HG02759 (cell line): ENCODE measurements around the gene BMP2K.
"Not testable (repeated sequence)": the region's sequence is repeated elsewhere in the genome, so short reads cannot be mapped to it uniquely, and the experiment has no call there.

Source experiments
- ATAC-seq: cut with Tn5 transposase; IDR thresholded peaks from one replicate; pipeline ENCODE4 v1.9.1; 2021; ENCODE audit warnings: mild to moderate bottlenecking, moderate library complexity; ENCODE audit not compliant: unreplicated experiment

The BMP2K gene

DNA sequence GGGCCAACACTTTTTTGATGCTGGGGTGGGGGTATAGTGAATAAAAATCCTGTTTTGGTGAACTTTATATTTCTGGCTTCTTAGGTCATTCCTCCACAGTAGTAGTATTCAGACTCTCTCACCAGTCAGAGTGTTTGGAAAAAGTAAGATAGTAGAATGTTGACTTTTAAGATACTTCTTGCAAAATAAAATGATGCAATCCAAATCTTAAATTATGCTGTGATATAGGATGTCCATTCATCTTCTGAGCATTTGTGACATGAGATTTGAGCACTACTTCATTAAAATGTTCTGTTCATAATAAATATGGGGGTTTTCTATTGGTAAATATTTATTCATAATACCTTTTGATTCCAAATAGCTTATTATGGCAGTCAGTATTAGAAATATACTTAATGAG, 70.1 kb downstream of the BMP2K start:
- ATAC-seq = no peak

GRCh38 chr4:78862314-78862737, 86.2 kb downstream of the BMP2K start:
- ATAC-seq = no peak

- peak; percentile 55 for ATAC-seq
These were observed 87.2 kb downstream of the BMP2K start for GRCh38 chr4:78863254-78863869.

DNA sequence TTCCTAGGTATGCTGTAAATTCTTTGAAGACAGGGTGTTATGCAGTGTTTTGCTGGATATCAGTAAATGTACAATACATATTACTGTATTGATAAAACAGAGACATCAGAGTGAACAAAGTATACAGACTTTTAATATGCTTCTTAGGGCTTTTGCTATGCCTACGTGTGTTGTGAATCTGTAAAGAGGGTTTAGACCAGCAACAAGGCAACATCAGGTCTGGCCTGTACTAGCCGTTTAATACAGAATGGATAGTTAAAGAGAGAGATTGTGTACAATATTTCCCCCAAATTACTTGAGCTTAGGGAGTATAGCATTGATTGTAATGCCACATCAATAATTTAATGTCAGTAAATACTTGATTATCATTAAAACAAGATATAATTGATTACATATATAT, 87.8 kb downstream of the BMP2K start:
- ATAC-seq = peak; percentile 17

- peak; percentile 55 for ATAC-seq
These were observed 88.4 kb downstream of the BMP2K start for GRCh38 chr4:78864405-78865024.

DNA sequence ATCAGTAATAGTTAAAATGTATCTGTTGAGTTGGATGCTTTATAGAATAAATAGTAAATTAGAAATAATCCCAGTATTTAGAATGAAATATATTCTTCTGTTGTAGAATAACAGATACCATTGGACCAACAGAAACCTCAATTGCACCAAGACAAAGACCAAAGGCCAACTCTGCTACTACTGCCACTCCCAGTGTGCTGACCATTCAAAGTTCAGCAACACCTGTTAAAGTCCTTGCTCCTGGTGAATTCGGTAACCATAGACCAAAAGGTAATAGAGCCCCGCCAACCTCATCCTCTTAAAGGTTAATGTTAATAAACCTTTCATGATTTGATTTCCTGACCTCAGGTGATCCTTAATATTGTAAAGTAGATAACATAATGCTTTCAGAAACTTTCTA, 89.3 kb downstream of the BMP2K start:
- ATAC-seq = no peak

DNA sequence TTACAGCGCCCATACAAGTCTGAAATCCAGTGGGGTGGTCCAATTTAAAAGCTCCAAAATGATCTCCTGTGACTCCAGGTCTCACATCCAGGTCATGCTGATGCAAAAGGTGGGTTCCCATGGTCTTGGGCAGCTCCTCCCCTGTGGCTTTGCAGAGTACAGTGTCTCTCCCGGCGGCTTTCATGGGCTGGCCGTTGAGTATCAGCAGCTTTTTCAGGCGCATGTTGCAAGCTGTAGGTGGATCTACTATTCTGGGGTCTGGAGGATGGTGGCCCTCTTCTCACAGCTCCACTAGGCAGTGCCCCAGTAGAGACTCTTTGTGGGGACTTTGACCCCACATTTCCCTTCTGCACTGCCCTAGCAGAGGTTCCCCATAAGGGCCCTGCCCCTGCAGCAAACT, 92.6 kb downstream of the BMP2K start:
- ATAC-seq = not testable (repeated sequence)

GRCh38 chr4:78870056-78870455, 93.9 kb downstream of the BMP2K start:
- ATAC-seq = no peak

- ATAC-seq = no peak
These were observed 100.6 kb downstream of the BMP2K start for GRCh38 chr4:78876568-78877320.

DNA sequence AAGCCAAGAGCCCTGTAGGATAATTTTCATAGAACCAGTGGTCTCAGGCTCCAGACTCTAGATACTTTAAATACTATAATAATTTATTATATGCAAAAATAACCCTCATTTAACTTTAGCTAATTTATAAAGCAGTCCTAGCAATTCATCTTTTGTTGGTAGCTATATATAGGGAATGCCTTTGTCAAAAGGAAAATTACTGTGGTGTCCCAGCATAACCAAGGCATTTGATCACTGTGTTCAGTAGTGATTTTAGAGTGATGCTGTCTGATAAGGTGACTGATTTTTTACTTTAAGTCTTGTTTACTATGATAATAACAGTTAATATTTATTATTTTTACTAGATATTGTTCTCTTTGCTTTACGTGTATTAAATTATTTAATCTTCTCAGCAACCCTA, 101.9 kb downstream of the BMP2K start:
- ATAC-seq = no peak

- no peak for ATAC-seq
These were observed 104.8 kb downstream of the BMP2K start for GRCh38 chr4:78880874-78881492.

DNA sequence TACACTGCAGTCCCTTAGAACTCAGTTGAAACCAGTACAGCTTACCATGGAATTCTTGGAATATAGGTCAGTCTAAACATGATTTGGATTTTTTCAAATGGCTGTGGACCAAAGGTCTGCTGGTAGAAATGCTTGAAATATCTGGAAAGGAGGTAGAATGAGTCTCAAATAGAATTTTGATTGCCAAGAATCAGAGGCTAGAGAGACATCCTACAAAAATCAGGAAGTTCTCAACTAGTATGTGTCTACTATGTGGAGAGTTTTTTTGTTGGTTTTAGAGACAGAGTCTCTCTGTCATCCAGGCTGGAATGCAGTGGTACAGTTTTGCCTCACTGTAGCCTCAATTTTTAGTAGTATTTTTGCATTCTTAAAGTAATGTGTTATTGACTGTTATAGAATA, 109.4 kb downstream of the BMP2K start:
- no peak for ATAC-seq

GRCh38 chr4:78889955-78890354, 113.8 kb downstream of the BMP2K start:
- ATAC-seq = no peak

- no peak for ATAC-seq
These were observed 123.2 kb downstream of the BMP2K start for GRCh38 chr4:78899302-78899701.

- ATAC-seq = no peak
These were observed 125.7 kb downstream of the BMP2K start for GRCh38 chr4:78901882-78902281.

- no peak for ATAC-seq
These were observed 126.1 kb downstream of the BMP2K start for GRCh38 chr4:78902298-78902697.

- ATAC-seq = no peak
These were observed 128.0 kb downstream of the BMP2K start for GRCh38 chr4:78904143-78904542.

- ATAC-seq = no peak
These were observed 131.5 kb downstream of the BMP2K start for GRCh38 chr4:78907638-78908037.

DNA sequence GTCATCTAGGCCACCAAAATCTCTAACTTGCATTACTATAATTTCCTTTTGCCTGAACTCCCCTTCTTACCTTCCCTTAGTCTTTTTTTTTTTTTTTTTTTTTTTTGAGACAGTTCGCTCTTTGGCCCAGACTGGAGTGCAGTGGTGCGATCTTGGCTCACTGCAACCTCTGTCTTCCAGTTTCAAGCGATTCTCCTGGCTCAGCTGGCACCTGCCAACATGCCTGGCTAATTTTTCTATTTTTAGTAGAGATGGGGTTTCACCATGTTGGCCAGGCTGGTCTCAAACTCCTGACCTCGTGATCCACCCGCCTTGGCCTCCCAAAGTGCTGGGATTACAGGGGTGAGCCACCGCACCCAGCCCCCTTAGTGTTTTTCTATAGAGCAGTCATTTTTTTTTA, 132.8 kb downstream of the BMP2K start:
- not testable (repeated sequence) for ATAC-seq

GRCh38 chr4:78910612-78911011, 134.5 kb downstream of the BMP2K start:
- ATAC-seq = no peak

- ATAC-seq = no peak
These were observed 146.1 kb downstream of the BMP2K start for GRCh38 chr4:78922207-78922606.
